Liver (tissue), 9 donors: ENCODE data around the gene ADAM10. TPM values are rescaled to one million over a fixed set of nuclear protein-coding genes. Genes with fewer than 3 reads are reported as not detected.

Experiments used
- DNase-seq: peaks from one replicate; pipeline ENCODE4 v3.0.0-alpha.2; 2017; ENCODE audit warnings: low spot score
- H3K27ac ChIP-seq, 2 donors: one replicate each; pipeline ENCODE4 v1.7.0; 2013; ENCODE audit warnings: inconsistent platforms in 2 of 2, low read length in 2 of 2, control low read depth in 1 of 2, low read depth in 1 of 2, mild to moderate bottlenecking in 1 of 2
- H3K27me3 ChIP-seq, 4 donors: one replicate each; pipeline versions ENCODE4 v1.6.1 to v1.7.0; 2013; ENCODE audit warnings: low read length in 3 of 4, inconsistent platforms in 1 of 4, mild to moderate bottlenecking in 1 of 4, moderate library complexity in 1 of 4; ENCODE audit not compliant: control insufficient read depth in 4 of 4, insufficient read depth in 4 of 4
- H3K36me3 ChIP-seq, 4 donors: one replicate each; pipeline versions ENCODE4 v1.6.1 to v1.7.0; 2013; ENCODE audit warnings: low read length in 3 of 4, mild to moderate bottlenecking in 3 of 4, low read depth in 1 of 4, moderate library complexity in 1 of 4; ENCODE audit not compliant: control insufficient read depth in 4 of 4, insufficient read depth in 3 of 4
- H3K4me1 ChIP-seq, 4 donors: one replicate each; pipeline versions ENCODE4 v1.6.1 to v1.7.0; 2013; ENCODE audit warnings: low read length in 3 of 4, mild to moderate bottlenecking in 3 of 4, moderate library complexity in 1 of 4; ENCODE audit not compliant: control insufficient read depth in 4 of 4, insufficient read depth in 4 of 4
- H3K4me3 ChIP-seq, 3 donors: one replicate each; pipeline versions ENCODE4 v1.6.1 to v1.7.0; 2013; ENCODE audit warnings: low read length in 3 of 3, control low read depth in 1 of 3, low read depth in 1 of 3, mild to moderate bottlenecking in 1 of 3
- H3K9ac ChIP-seq, 2 donors: one replicate each; pipeline ENCODE4 v1.7.0; 2013; ENCODE audit warnings: low read length in 2 of 2, mild to moderate bottlenecking in 2 of 2, moderate library complexity in 2 of 2, control low read depth in 1 of 2, low read depth in 1 of 2
- H3K9me3 ChIP-seq, 4 donors: one replicate each; pipeline versions ENCODE4 v1.6.1 to v1.7.0; 2013; ENCODE audit warnings: low read length in 3 of 4; ENCODE audit not compliant: control insufficient read depth in 4 of 4
- EGR1 ChIP-seq, 2 donors: IDR thresholded peaks; 2 replicates each; pipeline ENCODE4 v1.6.1; 2016 to 2018; ENCODE audit warnings: antibody characterized with exemption in 2 of 2, low read depth in 2 of 2
- FOXA1 ChIP-seq: IDR thresholded peaks from 2 replicates; pipeline ENCODE4 v1.6.1; 2016; ENCODE audit warnings: antibody characterized with exemption
- FOXA2 ChIP-seq: IDR thresholded peaks from 2 replicates; pipeline ENCODE4 v1.6.1; 2016; ENCODE audit warnings: antibody characterized with exemption
- GABPA ChIP-seq, 2 donors: IDR thresholded peaks in 1 of 2; conservative IDR thresholded peaks in 1 of 2; 2 replicates each; pipeline ENCODE4 v1.6.1; 2016; ENCODE audit warnings: antibody characterized with exemption in 2 of 2, mild to moderate bottlenecking in 1 of 2, moderate library complexity in 1 of 2
- HNF4A ChIP-seq, 2 donors: conservative IDR thresholded peaks; 2 replicates each; pipeline ENCODE4 v1.6.1; 2016; ENCODE audit warnings: antibody characterized with exemption in 2 of 2, mild to moderate bottlenecking in 2 of 2
- HNF4G ChIP-seq: IDR thresholded peaks from 2 replicates; pipeline ENCODE4 v1.6.1; 2016; ENCODE audit warnings: antibody characterized with exemption
- JUND ChIP-seq, 2 donors: IDR thresholded peaks; 2 replicates each; pipeline ENCODE4 v1.6.1; 2016; ENCODE audit warnings: antibody characterized with exemption in 2 of 2
- NR2F2 ChIP-seq: IDR thresholded peaks from 2 replicates; pipeline ENCODE4 v1.6.1; 2016; ENCODE audit warnings: antibody characterized with exemption
- RAD21 ChIP-seq, 2 donors: IDR thresholded peaks; 2 replicates each; pipeline ENCODE4 v1.6.1; 2016; ENCODE audit warnings: antibody characterized with exemption in 2 of 2, mild to moderate bottlenecking in 2 of 2
- RXRA ChIP-seq, 2 donors: IDR thresholded peaks; 2 replicates each; pipeline ENCODE4 v1.6.1; 2017 to 2018; ENCODE audit warnings: antibody characterized with exemption in 2 of 2, mild to moderate bottlenecking in 1 of 2
- SP1 ChIP-seq: IDR thresholded peaks from 2 replicates; pipeline ENCODE4 v1.6.1; 2018; ENCODE audit warnings: antibody characterized with exemption, mild to moderate bottlenecking
- TAF1 ChIP-seq: conservative IDR thresholded peaks from 2 replicates; pipeline ENCODE4 v1.6.1; 2016; ENCODE audit warnings: antibody characterized with exemption, mild to moderate bottlenecking
- WGBS: extraction: QIAGEN DNeasy Blood & Tissue Kit; methylation state at CpG from one replicate; pipeline ENCODE4 v1.1.7; 2013; 5-methylcytosine and 5-hydroxymethylcytosine counted together
- polyA plus RNA-seq, 2 donors: library from polyadenylated mRNA; stranded (reverse) in 1 of 2; unstranded in 1 of 2; fragments of 200-250 nt in 1 of 2; fragments of >200 nt in 1 of 2; fragmentation: Nextera tagmentation in 1 of 2; extraction: Ambion mirVana in 1 of 2; gene quantifications; one replicate each; pipeline versions ENCODE4 v1.2.1 to v1.2.3, GENCODE V29; 2013 to 2015
- total RNA-seq, 2 donors: library from RNA; depleted of rRNA; stranded (reverse); fragments of >200 nt; gene quantifications; one replicate each; pipeline ENCODE4 v1.2.3, GENCODE V29; 2014
- TF ChIP-seq, protein P1 (sequence below): IDR thresholded peaks from 2 replicates; pipeline ENCODE4 v1.6.1; 2016; ENCODE audit warnings: antibody characterized with exemption, mild to moderate bottlenecking
- TF ChIP-seq, protein P2 (sequence below): fragments of 150-350 bp; IDR thresholded peaks from 2 replicates; pipeline ENCODE4 v1.5.1; 2017; ENCODE audit warnings: improper control_type of control experiment, low read depth, low read length; ENCODE audit not compliant: missing input control
- TF ChIP-seq, protein P3 (sequence below): IDR thresholded peaks from 2 replicates; pipeline ENCODE4 v1.6.1; 2016; ENCODE audit warnings: antibody characterized with exemption
- TF ChIP-seq, protein P4 (sequence below): IDR thresholded peaks from 2 replicates; pipeline ENCODE4 v1.6.1; 2016; ENCODE audit warnings: antibody characterized with exemption
- TF ChIP-seq, protein P5 (sequence below): IDR thresholded peaks from 2 replicates; pipeline ENCODE4 v1.6.1; 2016; ENCODE audit warnings: antibody characterized with exemption
- donor health status: healthy.
- donor health status: healthy.
- donor health status: healthy.
- donor health status: healthy.
- donor health status: healthy.

The ADAM10 gene
- total and polyA plus RNA-seq, 4 donors: 12.6 to 55.6 (median 34.6) TPM

DNA sequence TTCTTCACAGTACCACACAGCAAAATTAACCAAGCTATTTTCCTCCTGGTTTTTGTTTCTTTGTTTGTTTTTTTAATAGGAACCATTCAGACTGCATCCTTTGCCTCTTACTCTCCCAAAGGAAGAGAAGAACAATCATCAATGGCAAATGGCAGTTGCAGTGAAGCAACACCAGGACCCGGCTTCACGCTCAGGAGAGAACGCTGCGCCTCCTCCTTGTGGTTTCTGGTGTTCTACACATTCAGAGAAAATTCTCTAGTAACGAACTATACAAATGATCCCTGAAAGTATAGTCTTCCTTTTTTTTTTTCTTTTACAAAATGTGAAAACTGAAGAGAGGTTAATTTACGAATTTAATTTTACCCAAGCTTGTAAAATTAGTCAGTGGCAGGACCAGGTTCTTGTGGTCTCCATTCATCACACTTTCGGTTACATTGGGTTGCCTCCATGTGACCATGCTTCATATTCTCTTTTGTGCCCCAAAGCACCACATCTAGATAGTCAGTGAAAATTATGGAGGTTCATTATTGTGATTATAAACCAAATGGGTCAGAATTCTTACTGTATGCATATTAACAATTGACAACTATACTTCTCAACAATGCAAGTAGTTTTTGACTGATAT lies 11.0 kb upstream of the ADAM10 start:
- Histone ChIP-seq H3K4me3 (no peak overlapping the region), H3K9ac (no peak overlapping the region), H3K4me1 (peaks cover 0 to 5% (median 2%) of the 10 kb centered on the region in 4 donors), H3K27ac (no peak overlapping the region), H3K36me3 (no peaks in the 10 kb centered on the region), H3K9me3 (peaks cover 0 to 2% (median 0%) of the 10 kb centered on the region in 4 donors), H3K27me3 (no peaks in the 10 kb centered on the region)
- 87% methylated on average over 7 of the region's 7 CpGs for WGBS
- TF ChIP-seq FOXA2 (no peak), FOXA1 (no peak), TAF1 (no peak), RXRA (IDR thresholded peaks at IDR 0.05) (no peak), RAD21 (IDR thresholded peaks at IDR 0.05) (no peak), NR2F2 (no peak)
- TF ChIP-seq, protein P1, sequence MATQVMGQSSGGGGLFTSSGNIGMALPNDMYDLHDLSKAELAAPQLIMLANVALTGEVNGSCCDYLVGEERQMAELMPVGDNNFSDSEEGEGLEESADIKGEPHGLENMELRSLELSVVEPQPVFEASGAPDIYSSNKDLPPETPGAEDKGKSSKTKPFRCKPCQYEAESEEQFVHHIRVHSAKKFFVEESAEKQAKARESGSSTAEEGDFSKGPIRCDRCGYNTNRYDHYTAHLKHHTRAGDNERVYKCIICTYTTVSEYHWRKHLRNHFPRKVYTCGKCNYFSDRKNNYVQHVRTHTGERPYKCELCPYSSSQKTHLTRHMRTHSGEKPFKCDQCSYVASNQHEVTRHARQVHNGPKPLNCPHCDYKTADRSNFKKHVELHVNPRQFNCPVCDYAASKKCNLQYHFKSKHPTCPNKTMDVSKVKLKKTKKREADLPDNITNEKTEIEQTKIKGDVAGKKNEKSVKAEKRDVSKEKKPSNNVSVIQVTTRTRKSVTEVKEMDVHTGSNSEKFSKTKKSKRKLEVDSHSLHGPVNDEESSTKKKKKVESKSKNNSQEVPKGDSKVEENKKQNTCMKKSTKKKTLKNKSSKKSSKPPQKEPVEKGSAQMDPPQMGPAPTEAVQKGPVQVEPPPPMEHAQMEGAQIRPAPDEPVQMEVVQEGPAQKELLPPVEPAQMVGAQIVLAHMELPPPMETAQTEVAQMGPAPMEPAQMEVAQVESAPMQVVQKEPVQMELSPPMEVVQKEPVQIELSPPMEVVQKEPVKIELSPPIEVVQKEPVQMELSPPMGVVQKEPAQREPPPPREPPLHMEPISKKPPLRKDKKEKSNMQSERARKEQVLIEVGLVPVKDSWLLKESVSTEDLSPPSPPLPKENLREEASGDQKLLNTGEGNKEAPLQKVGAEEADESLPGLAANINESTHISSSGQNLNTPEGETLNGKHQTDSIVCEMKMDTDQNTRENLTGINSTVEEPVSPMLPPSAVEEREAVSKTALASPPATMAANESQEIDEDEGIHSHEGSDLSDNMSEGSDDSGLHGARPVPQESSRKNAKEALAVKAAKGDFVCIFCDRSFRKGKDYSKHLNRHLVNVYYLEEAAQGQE: no peak
- TF ChIP-seq, protein P2, sequence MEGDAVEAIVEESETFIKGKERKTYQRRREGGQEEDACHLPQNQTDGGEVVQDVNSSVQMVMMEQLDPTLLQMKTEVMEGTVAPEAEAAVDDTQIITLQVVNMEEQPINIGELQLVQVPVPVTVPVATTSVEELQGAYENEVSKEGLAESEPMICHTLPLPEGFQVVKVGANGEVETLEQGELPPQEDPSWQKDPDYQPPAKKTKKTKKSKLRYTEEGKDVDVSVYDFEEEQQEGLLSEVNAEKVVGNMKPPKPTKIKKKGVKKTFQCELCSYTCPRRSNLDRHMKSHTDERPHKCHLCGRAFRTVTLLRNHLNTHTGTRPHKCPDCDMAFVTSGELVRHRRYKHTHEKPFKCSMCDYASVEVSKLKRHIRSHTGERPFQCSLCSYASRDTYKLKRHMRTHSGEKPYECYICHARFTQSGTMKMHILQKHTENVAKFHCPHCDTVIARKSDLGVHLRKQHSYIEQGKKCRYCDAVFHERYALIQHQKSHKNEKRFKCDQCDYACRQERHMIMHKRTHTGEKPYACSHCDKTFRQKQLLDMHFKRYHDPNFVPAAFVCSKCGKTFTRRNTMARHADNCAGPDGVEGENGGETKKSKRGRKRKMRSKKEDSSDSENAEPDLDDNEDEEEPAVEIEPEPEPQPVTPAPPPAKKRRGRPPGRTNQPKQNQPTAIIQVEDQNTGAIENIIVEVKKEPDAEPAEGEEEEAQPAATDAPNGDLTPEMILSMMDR: no peak
- no peak for DNase-seq

DNA sequence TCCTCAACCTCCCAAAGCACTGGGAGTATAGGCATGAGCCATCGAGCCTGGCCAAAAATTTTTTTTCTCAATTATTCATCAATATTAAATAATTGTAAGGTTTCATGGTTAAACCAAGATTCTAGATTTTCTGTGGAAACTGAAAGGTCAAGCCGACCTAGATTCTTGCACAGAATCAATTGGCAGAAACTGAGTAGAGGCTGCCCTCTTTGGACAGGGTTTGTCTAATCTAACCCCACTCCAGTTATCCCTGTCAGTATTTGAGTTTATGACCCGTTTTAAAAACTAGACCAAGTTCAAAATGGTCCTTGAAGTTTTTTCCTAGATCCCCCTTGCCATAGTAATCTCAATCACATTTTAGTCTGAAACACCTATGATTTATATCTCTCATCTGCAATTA lies 8.6 kb upstream of the ADAM10 start:
- Histone ChIP-seq H3K9me3 (no peaks in the 10 kb centered on the region), H3K27me3 (no peaks in the 10 kb centered on the region), H3K27ac (no peak overlapping the region), H3K36me3 (no peaks in the 10 kb centered on the region), H3K4me1 (peaks cover 0 to 5% (median 2%) of the 10 kb centered on the region in 4 donors), H3K4me3 (no peak overlapping the region), H3K9ac (no peak overlapping the region)
- TF ChIP-seq JUND (IDR thresholded peaks at IDR 0.05) (no peak), HNF4A (conservative IDR thresholded peaks at IDR 0.05) (peak in 1 of 2 donors; percentile 57), RAD21 (IDR thresholded peaks at IDR 0.05) (peak; percentile 79 to 80), FOXA1 (no peak), RXRA (IDR thresholded peaks at IDR 0.05) (peak; percentile 24 to 64), FOXA2 (no peak), HNF4G (no peak), EGR1 (IDR thresholded peaks at IDR 0.05; ENCODE audit: low read depth in 2 of 2) (no peak), SP1 (peak; percentile 25), GABPA (IDR thresholded peaks at IDR 0.05 in 1 of 2, conservative IDR thresholded peaks at IDR 0.05 in 1 of 2) (no peak), NR2F2 (peak; percentile 62)
- TF ChIP-seq, protein P3, sequence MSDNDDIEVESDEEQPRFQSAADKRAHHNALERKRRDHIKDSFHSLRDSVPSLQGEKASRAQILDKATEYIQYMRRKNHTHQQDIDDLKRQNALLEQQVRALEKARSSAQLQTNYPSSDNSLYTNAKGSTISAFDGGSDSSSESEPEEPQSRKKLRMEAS: no peak
- TF ChIP-seq, protein P4, sequence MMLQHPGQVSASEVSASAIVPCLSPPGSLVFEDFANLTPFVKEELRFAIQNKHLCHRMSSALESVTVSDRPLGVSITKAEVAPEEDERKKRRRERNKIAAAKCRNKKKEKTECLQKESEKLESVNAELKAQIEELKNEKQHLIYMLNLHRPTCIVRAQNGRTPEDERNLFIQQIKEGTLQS: no peak
- TF ChIP-seq, protein P1: no peak
- TF ChIP-seq, protein P2: no peak
- TF ChIP-seq, protein P5, sequence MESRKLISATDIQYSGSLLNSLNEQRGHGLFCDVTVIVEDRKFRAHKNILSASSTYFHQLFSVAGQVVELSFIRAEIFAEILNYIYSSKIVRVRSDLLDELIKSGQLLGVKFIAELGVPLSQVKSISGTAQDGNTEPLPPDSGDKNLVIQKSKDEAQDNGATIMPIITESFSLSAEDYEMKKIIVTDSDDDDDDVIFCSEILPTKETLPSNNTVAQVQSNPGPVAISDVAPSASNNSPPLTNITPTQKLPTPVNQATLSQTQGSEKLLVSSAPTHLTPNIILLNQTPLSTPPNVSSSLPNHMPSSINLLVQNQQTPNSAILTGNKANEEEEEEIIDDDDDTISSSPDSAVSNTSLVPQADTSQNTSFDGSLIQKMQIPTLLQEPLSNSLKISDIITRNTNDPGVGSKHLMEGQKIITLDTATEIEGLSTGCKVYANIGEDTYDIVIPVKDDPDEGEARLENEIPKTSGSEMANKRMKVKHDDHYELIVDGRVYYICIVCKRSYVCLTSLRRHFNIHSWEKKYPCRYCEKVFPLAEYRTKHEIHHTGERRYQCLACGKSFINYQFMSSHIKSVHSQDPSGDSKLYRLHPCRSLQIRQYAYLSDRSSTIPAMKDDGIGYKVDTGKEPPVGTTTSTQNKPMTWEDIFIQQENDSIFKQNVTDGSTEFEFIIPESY: no peak
- no peak for DNase-seq
- WGBS: 13% methylated on average over 3 of the region's 3 CpGs
